ENCODE measurements around the gene CDH13.
A peak's percentile ranks its signal among the peaks of the same experiment; 100 is the strongest.

Gene CDH13

GRCh38 chr16:83136924-83137323, 510.2 kb downstream of the CDH13 start:
- DNase-seq, result no peak

DNA sequence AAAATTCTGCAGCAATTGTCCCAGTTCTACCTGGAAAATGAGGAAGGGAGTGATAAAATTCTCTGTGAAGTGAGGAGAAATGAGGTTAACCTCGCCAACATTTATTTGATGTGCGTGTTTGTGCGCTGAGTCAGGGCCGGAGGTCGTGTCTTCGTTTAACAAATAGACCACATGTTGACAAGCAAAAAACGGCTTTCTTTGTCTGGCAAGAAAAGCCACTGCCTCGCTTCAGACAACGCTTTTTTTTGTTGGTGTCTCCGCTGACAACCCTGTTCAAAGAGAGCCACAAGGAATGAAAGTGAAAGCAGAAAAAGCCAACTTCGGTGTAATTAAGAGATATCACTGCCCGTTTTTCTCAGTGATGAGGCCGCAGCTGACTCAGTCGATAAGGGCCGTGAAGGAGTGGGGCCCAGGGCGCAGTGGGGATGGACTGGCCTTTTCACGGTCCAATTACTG, 510.6 kb downstream of the CDH13 start:
- DNase-seq, result no peak

DNA sequence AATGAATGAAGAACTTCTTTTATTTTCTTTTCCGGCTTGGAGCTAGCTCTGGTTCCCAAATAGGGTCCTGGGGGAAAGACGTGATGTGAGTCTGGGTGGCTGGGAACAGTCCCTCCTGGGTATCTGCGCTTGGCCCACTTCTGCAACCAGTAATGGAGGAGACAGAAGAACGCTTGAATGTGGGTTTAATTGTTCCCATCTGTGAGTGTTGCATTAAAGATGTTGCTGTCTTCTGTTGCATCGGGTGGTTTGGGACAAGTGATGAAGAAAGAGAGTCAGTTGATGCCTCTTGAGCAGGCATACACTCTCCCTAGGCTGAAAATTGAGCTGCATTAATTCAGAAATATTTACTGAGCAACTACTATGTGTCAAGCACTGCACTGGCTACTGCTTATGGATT, 511.1 kb downstream of the CDH13 start:
- no peak for DNase-seq

- no peak for DNase-seq
Measured at GRCh38 chr16:83138512-83138911, 511.7 kb downstream of the CDH13 start.

GRCh38 chr16:83138976-83139690, 512.4 kb downstream of the CDH13 start:
- no peak for DNase-seq

DNA sequence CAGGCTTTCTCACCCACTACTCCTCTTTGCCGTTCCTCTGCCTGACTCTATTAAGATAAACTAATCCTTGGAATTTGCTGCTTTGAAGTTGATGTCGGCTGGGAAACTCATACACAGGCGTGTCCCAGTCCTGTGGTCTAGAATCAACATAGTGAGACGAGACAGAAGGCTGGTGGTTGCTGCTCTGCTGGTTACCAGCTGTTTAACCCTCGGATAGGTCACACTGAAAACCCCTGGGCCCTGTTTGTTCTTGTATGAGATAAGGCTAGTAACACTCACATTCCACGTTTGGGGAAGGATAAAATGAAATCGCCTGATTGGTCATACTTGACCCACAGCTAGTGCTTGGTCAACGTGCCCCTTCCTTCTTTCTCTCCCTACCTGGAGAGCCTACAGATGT, 517.0 kb downstream of the CDH13 start:
- no peak for DNase-seq

GRCh38 chr16:83145297-83145696, 518.5 kb downstream of the CDH13 start:
- no peak for DNase-seq

- no peak for DNase-seq
Measured at GRCh38 chr16:83147244-83147643, 520.5 kb downstream of the CDH13 start.

DNA sequence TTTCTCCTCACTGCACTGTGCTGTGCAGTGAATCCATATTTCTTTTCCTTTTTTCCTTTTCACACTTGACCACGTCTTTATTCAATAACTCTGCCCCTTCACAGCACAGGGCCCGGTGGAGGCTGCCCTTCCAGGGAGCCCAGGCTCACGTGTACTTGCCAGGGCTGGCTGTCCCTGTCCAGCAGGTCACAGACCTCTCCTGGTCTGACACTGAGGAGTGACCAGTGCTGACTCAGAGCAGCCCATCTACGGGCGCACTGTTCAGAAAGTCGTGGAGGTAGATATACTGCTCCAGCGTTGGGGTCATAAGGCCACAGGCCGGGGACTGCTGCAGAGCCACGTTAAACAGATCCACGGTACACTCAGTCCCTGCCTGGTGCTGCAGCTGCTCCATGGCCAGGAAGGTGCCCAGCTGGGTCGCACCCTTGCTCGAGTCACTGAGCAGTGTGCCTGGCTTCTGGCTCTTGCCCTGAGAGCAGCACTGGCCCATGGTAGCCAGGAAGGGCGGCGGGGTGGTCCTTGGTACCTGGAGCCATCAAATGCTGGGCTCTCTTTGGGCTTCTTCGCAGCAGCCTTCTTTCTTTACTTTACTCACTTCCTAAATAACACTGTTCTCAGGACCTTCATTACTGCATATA, 531.7 kb downstream of the CDH13 start:
- DNase-seq, result no peak

DNA sequence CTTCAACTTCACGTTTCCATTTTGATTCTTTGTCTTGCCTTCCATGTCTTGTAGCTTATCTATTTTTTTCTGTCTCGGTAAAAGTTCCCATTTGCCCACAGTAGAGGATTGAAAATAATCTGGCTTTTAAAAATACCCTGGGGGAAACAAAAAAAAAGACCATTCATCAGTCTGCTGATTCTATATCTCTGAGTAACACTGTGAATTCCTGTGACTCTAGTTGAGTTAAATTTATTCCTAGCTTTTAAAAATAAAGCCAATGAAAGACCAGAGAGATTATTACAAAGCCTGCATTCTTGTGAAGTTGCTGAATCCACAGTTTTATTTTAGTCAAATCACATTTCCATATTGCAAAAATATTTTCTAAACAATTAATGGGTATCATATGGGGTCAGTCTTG, 532.3 kb downstream of the CDH13 start:
- DNase-seq, result no peak

- no peak for DNase-seq
Measured at GRCh38 chr16:83160287-83161020, 533.7 kb downstream of the CDH13 start.

- no peak for DNase-seq
Measured at GRCh38 chr16:83162791-83163190, 536.0 kb downstream of the CDH13 start.

- no peak for DNase-seq
Measured at GRCh38 chr16:83164816-83165215, 538.0 kb downstream of the CDH13 start.

DNA sequence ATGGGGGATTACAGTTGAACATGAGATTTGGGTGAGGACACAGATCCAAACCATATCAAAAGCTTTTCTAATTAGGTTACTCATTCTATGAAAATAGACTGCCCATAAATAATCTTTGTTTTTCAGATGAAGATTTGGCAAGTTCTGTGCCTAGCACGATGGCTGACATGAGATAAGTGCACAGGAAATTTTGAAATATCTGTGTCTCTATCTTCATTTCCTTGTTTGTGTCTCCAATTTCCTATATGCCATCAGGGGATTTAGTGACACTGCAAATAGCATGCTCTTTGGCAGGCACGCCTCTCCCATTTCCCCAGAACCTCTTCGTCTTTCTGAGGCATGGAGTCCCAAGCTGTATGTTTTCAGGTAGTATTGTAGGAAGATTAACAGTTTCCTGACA, 544.6 kb downstream of the CDH13 start:
- no peak for DNase-seq

- DNase-seq, result no peak
Measured at GRCh38 chr16:83174671-83175070, 547.9 kb downstream of the CDH13 start.

DNA sequence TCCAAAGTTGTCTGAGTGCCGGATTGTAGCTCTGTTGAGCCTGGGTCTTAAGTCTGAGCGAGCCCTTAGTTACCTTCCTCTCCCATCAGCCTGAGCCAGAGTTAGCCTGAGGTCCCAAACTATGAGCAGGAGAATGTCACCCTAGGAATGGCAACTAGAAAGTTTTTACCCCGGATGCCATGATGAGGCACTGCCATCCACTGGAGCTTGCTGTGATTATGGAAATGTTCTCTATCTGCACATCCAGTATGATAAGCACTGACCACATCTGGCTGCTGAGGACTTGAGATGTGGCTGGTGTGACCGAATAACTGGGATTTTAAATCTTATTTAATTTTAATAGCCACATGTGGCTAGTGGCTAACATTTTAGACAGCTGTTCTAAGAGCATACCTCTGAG, 550.0 kb downstream of the CDH13 start:
- no peak for DNase-seq

- DNase-seq, result no peak
Measured at GRCh38 chr16:83185902-83186301, 559.1 kb downstream of the CDH13 start.

DNA sequence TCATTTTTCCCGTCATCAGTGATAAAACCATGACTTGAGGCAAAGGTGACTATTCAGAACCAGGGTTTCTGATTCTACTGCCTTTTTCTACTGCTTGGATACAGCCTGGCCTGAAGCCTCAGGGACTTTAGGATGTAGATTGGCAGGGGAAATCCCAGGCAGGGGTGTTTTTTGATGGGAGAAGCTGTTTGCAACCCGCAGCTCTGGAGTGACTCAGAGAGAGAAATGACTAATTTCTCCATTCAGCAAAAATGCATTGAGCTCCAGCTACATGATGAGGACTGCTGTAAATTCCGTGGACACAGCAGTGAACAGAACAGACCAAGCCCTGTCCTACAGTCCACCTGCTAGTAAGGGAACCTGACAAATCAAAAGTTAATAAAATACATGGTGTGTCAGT, 560.6 kb downstream of the CDH13 start:
- no peak for DNase-seq

DNA sequence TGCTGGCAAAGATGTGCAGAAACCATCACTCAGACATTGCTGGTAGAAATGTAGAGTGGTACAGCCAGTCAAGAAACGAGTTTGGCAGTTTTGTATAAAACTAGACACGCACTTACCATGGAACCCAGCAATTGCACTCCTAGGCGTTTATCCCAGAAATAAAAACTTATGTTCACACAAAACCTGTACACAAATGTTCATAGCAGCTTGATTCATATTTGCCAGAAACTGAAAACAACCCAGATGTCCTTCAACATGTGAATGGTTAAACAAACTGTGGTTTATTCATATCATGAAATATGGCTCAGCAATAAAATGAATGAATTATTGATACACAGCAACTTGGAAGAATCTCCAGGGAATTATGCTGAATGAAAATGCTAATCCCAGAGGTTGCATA, 570.0 kb downstream of the CDH13 start:
- DNase-seq, result no peak

DNA sequence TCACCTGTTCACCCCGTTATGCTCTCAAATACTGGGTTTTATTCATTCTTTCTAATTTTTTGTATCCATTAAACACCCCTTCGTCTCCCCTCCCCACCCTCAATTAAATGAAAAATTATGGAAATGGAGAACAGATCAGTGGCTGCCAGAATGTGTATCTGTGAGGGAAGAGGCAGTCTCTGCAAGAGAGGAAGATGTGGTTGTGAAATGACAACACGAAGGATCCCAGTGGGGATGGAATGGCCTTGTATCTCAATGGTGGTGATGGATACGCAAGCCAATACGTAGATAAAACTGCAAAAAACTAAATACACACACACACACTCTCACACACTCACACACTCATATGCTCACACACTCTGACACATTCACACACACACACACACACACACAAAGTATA, 570.7 kb downstream of the CDH13 start:
- no peak for DNase-seq

DNA sequence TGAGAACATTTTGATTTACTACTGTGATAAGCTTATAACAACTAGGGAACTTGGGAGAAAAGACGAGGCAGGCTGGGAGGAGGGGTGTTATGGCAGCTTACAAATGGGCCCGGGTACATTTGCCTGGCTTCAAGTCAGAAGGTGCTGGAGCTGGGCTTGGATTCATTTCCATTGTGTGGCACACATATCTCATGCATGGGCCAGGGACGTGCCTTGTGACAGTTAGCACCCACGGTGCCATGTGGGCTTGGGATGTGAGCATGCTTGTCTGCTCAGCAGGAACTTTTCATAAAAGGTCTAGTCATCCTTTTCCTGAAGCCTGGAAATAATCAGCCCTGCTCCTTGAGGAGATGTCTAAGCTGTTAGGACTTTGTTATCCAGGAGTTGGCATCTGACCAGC, 572.2 kb downstream of the CDH13 start:
- no peak for DNase-seq

DNA sequence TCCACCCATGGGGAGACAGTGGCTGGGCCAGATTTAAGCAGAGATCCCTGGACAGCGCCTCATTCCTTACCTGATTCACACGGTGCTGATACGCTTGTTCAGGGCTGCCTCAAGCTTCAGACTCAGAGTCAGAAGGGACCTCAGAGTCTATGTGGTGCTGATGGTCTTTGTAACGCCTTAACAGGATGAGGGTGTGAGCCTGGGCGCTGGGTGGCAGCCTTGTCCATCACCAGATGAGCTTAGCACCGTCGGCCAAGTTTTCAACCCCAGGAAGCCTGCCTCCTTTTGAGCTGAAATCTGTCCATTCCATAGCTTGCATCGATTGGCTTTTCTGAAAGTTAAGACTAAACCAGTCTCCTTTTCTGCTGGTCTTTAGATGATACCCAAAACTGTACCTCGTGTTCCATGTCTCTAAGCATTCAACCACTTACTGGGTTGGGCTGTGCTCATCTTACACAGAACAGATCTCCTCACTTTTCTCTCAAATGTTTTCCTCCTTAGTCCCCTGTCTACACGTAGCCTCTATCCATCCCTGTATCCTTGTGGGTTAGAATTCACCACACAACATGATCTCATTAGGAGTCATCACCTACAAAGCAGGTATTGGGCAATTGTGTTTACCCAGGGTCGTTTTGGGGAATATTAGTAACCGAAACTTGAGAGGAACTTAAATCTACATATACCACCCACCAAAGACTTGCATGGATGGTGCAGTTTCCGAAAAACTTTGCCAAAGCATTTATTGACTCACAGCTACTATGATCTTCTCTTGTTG, 573.4 kb downstream of the CDH13 start:
- DNase-seq, result peak; percentile 23

DNA sequence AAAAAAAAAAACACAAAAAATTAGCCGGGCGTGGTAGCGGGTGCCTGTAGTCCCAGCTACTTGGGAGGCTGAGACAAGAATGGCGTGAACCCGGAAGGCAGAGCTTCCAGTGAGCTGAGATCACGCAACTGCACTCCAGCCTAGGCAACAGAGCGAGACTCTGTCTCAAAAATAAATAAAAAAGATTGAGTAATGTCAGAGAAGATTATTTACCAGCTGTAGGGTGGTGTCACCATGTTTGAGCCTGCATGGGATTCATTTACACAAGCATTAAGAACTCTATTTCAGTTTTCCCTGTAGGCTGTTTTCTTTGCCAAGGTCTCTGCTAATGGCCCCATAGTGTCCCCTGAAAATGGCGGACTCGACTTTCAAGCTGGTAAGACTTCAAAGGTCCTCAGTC, 575.0 kb downstream of the CDH13 start:
- DNase-seq, result no peak

Measured in NCI-H1092 (cell line).